K562 (cell line): Measurements from ENCODE around the gene PNPLA7. TPM values are rescaled to one million over a fixed set of nuclear protein-coding genes. Genes with fewer than 3 reads are reported as not detected.
A peak's percentile ranks its signal among the peaks of the same experiment; 100 is the strongest.

Experiments used
- BCOR ChIP-seq: fragments of 450-650 bp; IDR thresholded peaks from 2 replicates; pipeline ENCODE4 v1.6.1; 2016
- BRD4 ChIP-seq: fragments of 200-600 bp; sonication (generic); IDR thresholded peaks from 2 replicates; pipeline ENCODE4 v1.6.1; 2017; ENCODE audit warnings: inconsistent platforms
- BRF1 ChIP-seq: IDR thresholded peaks from 3 replicates; pipeline ENCODE4 v1.6.1; 2011; ENCODE audit warnings: borderline replicate concordance, mild to moderate bottlenecking; ENCODE audit not compliant: insufficient read length; ENCODE audit errors: extremely low read depth
- C11orf30 ChIP-seq: fragments of 450-650 bp; IDR thresholded peaks from 2 replicates; pipeline ENCODE4 v1.6.1; 2016; ENCODE audit warnings: low read depth, mild to moderate bottlenecking
- COPS2 ChIP-seq: fragments of 450-650 bp; conservative IDR thresholded peaks from 2 replicates; pipeline ENCODE4 v1.6.1; 2016; ENCODE audit warnings: mild to moderate bottlenecking, moderate library complexity
- CSDE1 ChIP-seq, 2 experiments: fragments of 450-650 bp; IDR thresholded peaks; 2 replicates each; pipeline ENCODE4 v1.6.1; 2016; ENCODE audit warnings: mild to moderate bottlenecking in 1 of 2
- FIP1L1 ChIP-seq: fragments of 200-400 bp; formaldehyde crosslinking; IDR thresholded peaks from 2 replicates; pipeline ENCODE4 v1.6.1; 2018; ENCODE audit warnings: mild to moderate bottlenecking, low read depth, low read length; ENCODE audit not compliant: poor library complexity, severe bottlenecking
- FOXP1 ChIP-seq: sonication (generic); formaldehyde crosslinking; IDR thresholded peaks from 2 replicates; pipeline ENCODE4 v1.8.0; 2022; ENCODE audit warnings: mild to moderate bottlenecking, missing genetic modification reagents
- GABPB1 ChIP-seq: sonication (generic); formaldehyde crosslinking; IDR thresholded peaks from 2 replicates; pipeline ENCODE4 v1.8.0; 2022; ENCODE audit warnings: mild to moderate bottlenecking, missing genetic modification reagents
- HDAC3 ChIP-seq: fragments of 450-650 bp; IDR thresholded peaks from 2 replicates; pipeline ENCODE4 v1.6.1; 2018; ENCODE audit warnings: borderline replicate concordance, mild to moderate bottlenecking, moderate library complexity; ENCODE audit not compliant: partially characterized antibody
- HNRNPLL ChIP-seq: fragments of 200-400 bp; formaldehyde crosslinking; IDR thresholded peaks from 2 replicates; pipeline ENCODE4 v1.6.1; 2017; ENCODE audit warnings: low read length, low read depth, mild to moderate bottlenecking; ENCODE audit not compliant: poor library complexity, severe bottlenecking
- NR3C1 ChIP-seq: sonication (generic); formaldehyde crosslinking; IDR thresholded peaks from 2 replicates; pipeline ENCODE4 v1.8.1; 2022; ENCODE audit warnings: missing genetic modification reagents
- NRF1 ChIP-seq, 2 experiments: fragments of 450-650 bp; IDR thresholded peaks in 1 of 2; conservative IDR thresholded peaks in 1 of 2; 2 replicates each; pipeline ENCODE4 v1.6.1; 2014; ENCODE audit warnings: mild to moderate bottlenecking in 2 of 2
- PHB ChIP-seq: fragments of 250-450 bp; sonication (Bioruptor Pico); IDR thresholded peaks from 2 replicates; pipeline ENCODE4 v1.5.0; 2021
- PHF21A ChIP-seq: fragments of 450-650 bp; IDR thresholded peaks from 2 replicates; pipeline ENCODE4 v1.6.1; 2017; ENCODE audit warnings: low read depth, borderline replicate concordance
- RNF2 ChIP-seq: sonication (generic); IDR thresholded peaks from 2 replicates; pipeline ENCODE4 v1.6.1; 2016
- SAFB2 ChIP-seq: fragments of 200-400 bp; formaldehyde crosslinking; IDR thresholded peaks from 2 replicates; pipeline ENCODE4 v1.6.1; 2018; ENCODE audit warnings: borderline replicate concordance, low read length, low read depth, moderate library complexity; ENCODE audit not compliant: severe bottlenecking
- SIN3A ChIP-seq, 2 experiments: fragments of 150-350 bp in 1 of 2; IDR thresholded peaks; 2 replicates each; pipeline ENCODE4 v1.6.1; 2011 to 2016; ENCODE audit warnings: borderline replicate concordance in 2 of 2, low read depth in 2 of 2, low read length in 2 of 2, mild to moderate bottlenecking in 2 of 2, moderate library complexity in 2 of 2; ENCODE audit not compliant: control insufficient read depth in 1 of 2
- SRSF3 ChIP-seq: fragments of 200-400 bp; formaldehyde crosslinking; IDR thresholded peaks from 2 replicates; pipeline ENCODE4 v1.6.1; 2016; ENCODE audit warnings: mild to moderate bottlenecking, low read length, moderate library complexity; ENCODE audit not compliant: insufficient read depth
- TAF1 ChIP-seq: IDR thresholded peaks from 2 replicates; pipeline ENCODE4 v1.6.1; 2011; ENCODE audit warnings: mild to moderate bottlenecking, low read length, moderate library complexity; ENCODE audit not compliant: insufficient read depth, control insufficient read depth, severe bottlenecking; ENCODE audit errors: extremely low read depth
- TCF7L2 ChIP-seq: fragments of 150-350 bp; IDR thresholded peaks from 2 replicates; pipeline ENCODE4 v1.6.1; 2016; ENCODE audit warnings: low read depth, mild to moderate bottlenecking, low read length, moderate library complexity
- ZBTB17 ChIP-seq: fragments of 450-650 bp; formaldehyde crosslinking; IDR thresholded peaks from 2 replicates; pipeline ENCODE4 v1.4.0; 2020; ENCODE audit warnings: mild to moderate bottlenecking
- ZFP30 ChIP-seq: fragments of 250-450 bp; sonication (Bioruptor Pico); IDR thresholded peaks from 2 replicates; pipeline ENCODE4 v1.8.0; 2022; ENCODE audit warnings: moderate library complexity, mild to moderate bottlenecking, inconsistent platforms, borderline replicate concordance
- polyA plus RNA-seq, 8 experiments: library from polyadenylated mRNA; depleted of rRNA in 4 of 8; stranded (reverse) in 5 of 8; unstranded in 3 of 8; fragments of >200 nt; fragmentation: Nextera tagmentation in 2 of 8; fragmentation: Illumina TruSeq in 1 of 8; extraction: Ambion mirVana in 2 of 8; extraction: Trizol in 1 of 8; gene quantifications; 2 replicates each; pipeline versions ENCODE4 v1.2.1 to v1.2.3, GENCODE V29; 2011 to 2014; ENCODE audit warnings: inconsistent platforms in 1 of 8, missing spikeins in 1 of 8
- total RNA-seq, 7 experiments: library from RNA; depleted of rRNA in 6 of 7; stranded (reverse); fragments of >200 nt in 6 of 7; fragmentation: Illumina TruSeq in 2 of 7; extraction: Trizol in 2 of 7; gene quantifications; 2 replicates each; pipeline versions ENCODE4 v1.2.1 to v1.2.3, GENCODE V29; 2011 to 2021; ENCODE audit warnings: low replicate concordance in 1 of 7
- TF ChIP-seq, protein P1 (sequence below): sonication (generic); formaldehyde crosslinking; IDR thresholded peaks from 2 replicates; pipeline ENCODE4 v1.8.0; 2022; ENCODE audit warnings: missing genetic modification reagents, mild to moderate bottlenecking, borderline replicate concordance
- TF ChIP-seq, protein P2 (sequence below), 2 experiments: fragments of 450-650 bp; conservative IDR thresholded peaks; 2 replicates each; pipeline ENCODE4 v1.6.1; 2017; ENCODE audit warnings: mild to moderate bottlenecking in 2 of 2, moderate library complexity in 2 of 2
- TF ChIP-seq, protein P3 (sequence below): fragments of 250-450 bp; sonication (Bioruptor Pico); IDR thresholded peaks from 2 replicates; pipeline ENCODE4 v1.9.0; 2021; ENCODE audit warnings: mild to moderate bottlenecking, inconsistent platforms

PNPLA7 gene
- total and polyA plus RNA-seq, 9 of the 15 experiments (the other 6 are each of a cell fraction or from before 2014, with no cell fraction given): 0.01 to 0.85 (median 0.19) TPM; not detected in 1

GRCh38 chr9:137459152-137459600 is 91.0 kb downstream of the PNPLA7 start, which contains the start of gene NSMF (continued):
- TF ChIP-seq FIP1L1: no peak
- no peak for TF ChIP-seq BRD4
- no peak for TF ChIP-seq ZFP30 (CRISPR knock-in tag)
- no peak for TF ChIP-seq ZBTB17 (CRISPR knock-in tag)
- TF ChIP-seq SIN3A (IDR thresholded peaks at IDR 0.05; ENCODE audit: borderline replicate concordance in 2 of 2, control insufficient read depth in 1 of 2, low read depth in 2 of 2, low read length in 2 of 2): no peak
- peak; percentile 52 for TF ChIP-seq TAF1
- no peak for TF ChIP-seq HDAC3
- no peak for TF ChIP-seq SAFB2
- no peak for TF ChIP-seq RNF2
- peak in 1 of 2 experiments; percentile 26; a peak in 2 of 4 replicates for TF ChIP-seq NRF1 (conservative IDR thresholded peaks at IDR 0.05 in 1 of 2, IDR thresholded peaks at IDR 0.05 in 1 of 2)
- TF ChIP-seq BCOR: peak; percentile 79
- no peak for TF ChIP-seq C11orf30
- no peak for TF ChIP-seq GABPB1 (CRISPR knock-in tag)
- TF ChIP-seq TCF7L2: no peak
- TF ChIP-seq BRF1: no peak
- no peak for TF ChIP-seq NR3C1 (CRISPR knock-in tag)
- no peak for TF ChIP-seq CSDE1 (IDR thresholded peaks at IDR 0.05)
- TF ChIP-seq, protein P1, sequence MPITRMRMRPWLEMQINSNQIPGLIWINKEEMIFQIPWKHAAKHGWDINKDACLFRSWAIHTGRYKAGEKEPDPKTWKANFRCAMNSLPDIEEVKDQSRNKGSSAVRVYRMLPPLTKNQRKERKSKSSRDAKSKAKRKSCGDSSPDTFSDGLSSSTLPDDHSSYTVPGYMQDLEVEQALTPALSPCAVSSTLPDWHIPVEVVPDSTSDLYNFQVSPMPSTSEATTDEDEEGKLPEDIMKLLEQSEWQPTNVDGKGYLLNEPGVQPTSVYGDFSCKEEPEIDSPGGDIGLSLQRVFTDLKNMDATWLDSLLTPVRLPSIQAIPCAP (CRISPR knock-in tag): no peak
- TF ChIP-seq PHB (CRISPR knock-in tag): no peak
- no peak for TF ChIP-seq FOXP1 (CRISPR knock-in tag)
- no peak for TF ChIP-seq HNRNPLL
- TF ChIP-seq COPS2: no peak
- TF ChIP-seq PHF21A: no peak
- TF ChIP-seq, protein P2, sequence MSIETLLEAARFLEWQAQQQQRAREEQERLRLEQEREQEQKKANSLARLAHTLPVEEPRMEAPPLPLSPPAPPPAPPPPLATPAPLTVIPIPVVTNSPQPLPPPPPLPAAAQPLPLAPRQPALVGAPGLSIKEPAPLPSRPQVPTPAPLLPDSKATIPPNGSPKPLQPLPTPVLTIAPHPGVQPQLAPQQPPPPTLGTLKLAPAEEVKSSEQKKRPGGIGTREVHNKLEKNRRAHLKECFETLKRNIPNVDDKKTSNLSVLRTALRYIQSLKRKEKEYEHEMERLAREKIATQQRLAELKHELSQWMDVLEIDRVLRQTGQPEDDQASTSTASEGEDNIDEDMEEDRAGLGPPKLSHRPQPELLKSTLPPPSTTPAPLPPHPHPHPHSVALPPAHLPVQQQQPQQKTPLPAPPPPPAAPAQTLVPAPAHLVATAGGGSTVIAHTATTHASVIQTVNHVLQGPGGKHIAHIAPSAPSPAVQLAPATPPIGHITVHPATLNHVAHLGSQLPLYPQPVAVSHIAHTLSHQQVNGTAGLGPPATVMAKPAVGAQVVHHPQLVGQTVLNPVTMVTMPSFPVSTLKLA (conservative IDR thresholded peaks at IDR 0.05): no peak
- TF ChIP-seq, protein P3, sequence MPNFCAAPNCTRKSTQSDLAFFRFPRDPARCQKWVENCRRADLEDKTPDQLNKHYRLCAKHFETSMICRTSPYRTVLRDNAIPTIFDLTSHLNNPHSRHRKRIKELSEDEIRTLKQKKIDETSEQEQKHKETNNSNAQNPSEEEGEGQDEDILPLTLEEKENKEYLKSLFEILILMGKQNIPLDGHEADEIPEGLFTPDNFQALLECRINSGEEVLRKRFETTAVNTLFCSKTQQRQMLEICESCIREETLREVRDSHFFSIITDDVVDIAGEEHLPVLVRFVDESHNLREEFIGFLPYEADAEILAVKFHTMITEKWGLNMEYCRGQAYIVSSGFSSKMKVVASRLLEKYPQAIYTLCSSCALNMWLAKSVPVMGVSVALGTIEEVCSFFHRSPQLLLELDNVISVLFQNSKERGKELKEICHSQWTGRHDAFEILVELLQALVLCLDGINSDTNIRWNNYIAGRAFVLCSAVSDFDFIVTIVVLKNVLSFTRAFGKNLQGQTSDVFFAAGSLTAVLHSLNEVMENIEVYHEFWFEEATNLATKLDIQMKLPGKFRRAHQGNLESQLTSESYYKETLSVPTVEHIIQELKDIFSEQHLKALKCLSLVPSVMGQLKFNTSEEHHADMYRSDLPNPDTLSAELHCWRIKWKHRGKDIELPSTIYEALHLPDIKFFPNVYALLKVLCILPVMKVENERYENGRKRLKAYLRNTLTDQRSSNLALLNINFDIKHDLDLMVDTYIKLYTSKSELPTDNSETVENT: no peak
- TF ChIP-seq SRSF3: no peak
